Measurements from ENCODE around the gene CLCF1.

CLCF1 gene

GRCh38 chr11:67372993-67373647, at the start of gene CLCF1:
CLCF1 (minus strand) TSS chr11:67373598; CDS start chr11:67373539, 59 bp downstream.
- peak; percentile 9 to 11 for ATAC-seq

- no peak for ATAC-seq
Observed at GRCh38 chr11:67422891-67423290, 49.5 kb upstream of the CLCF1 start.

DNA sequence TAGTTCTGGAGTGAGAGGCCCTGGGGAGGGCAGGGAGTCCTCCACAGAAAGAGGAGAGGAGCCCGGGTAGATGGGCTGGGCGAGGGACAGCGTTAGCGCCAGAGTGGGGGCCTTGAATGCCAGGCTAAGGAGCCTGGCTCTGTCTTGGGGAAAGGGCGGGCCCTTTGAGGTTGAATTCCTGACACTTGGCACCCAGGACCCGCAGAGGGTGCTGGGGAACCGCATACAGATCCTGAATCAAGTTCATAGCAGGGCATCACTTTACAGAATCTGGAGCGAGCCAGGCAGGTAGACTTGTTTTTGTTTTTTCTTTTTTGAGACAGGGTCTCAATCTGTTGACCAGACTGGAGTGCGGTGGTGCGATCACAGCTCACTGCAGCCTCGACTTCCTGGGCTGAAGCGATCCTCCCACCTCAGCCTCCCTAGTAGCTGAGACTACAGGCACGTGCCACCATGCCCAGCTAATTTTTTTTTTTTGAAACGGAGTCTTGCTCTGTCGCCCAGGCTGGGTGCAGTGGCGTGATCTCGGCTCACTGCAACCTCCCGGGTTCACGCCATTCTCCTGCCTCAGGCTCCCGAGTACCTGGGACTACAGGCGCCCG, 48.1 kb upstream of the CLCF1 start:
- ATAC-seq: no peak

DNA sequence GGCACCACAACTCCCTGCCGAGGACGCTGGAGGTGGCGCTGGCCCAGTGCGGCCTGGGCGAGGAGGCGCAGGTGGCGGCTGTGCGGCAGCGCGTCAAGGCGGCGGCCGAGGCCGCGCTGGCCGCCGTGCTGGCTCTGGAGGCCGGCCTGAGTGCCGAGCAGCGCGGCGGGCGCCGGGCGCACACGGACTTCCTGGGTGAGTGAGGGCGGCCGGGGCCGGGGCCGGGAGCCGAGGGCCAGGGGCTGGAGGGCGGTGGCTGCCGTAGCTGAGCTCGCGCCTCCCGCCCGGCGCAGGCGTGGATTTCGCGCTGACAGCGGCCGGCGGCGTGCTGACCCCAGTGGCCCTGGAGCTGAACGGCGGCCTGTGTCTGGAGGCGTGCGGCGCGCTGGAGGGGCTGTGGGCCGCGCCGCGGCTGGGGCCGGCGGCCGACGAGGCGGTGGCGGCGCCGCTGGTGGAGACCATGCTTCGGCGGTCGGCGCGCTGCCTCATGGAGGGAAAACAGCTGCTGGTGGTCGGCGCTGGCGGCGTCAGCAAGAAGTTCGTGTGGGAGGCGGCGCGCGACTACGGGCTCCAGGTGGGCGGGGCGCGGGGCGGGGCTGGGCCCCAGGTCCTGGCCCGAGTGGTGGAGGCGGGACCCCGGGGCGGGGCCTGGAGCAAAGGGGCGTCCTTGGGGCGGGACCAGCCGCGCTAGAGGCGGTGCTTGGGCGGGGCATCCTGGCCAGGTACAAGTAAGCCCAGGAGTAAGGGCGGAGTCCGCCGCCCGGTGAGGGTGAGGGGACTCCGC, 47.4 kb upstream of the CLCF1 start:
- ATAC-seq: peak; percentile 90

DNA sequence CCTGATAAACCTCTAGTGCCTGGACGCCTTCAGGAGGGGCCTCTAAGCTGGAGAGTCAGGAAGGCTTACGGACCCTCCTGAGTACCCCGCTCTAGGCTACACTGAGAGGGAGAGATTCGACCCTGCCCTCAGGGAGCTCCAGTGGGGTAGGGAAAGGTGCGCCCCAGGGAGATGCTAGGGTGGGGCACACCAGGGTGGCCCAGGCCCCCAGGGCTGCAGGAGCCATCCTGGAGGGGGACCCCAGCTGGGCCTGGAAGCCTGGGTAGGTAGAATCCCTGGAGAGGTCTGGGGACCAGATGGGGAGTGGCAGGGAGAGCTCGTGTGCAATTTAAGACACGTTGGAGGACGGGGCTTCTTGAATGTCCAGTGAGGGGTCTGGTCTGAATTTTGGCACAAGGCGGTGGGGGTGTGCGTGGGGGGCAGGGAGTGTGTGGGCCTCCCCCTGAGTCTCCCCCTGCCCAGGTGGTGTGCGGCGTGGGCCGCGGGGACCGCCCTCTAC, 46.8 kb upstream of the CLCF1 start:
- no peak for ATAC-seq

GRCh38 chr11:67419325-67420049, 46.1 kb upstream of the CLCF1 start:
- no peak for ATAC-seq

GRCh38 chr11:67418476-67419281, 45.3 kb upstream of the CLCF1 start:
- no peak for ATAC-seq

GRCh38 chr11:67417425-67417824, 44.0 kb upstream of the CLCF1 start:
- no peak for ATAC-seq

DNA sequence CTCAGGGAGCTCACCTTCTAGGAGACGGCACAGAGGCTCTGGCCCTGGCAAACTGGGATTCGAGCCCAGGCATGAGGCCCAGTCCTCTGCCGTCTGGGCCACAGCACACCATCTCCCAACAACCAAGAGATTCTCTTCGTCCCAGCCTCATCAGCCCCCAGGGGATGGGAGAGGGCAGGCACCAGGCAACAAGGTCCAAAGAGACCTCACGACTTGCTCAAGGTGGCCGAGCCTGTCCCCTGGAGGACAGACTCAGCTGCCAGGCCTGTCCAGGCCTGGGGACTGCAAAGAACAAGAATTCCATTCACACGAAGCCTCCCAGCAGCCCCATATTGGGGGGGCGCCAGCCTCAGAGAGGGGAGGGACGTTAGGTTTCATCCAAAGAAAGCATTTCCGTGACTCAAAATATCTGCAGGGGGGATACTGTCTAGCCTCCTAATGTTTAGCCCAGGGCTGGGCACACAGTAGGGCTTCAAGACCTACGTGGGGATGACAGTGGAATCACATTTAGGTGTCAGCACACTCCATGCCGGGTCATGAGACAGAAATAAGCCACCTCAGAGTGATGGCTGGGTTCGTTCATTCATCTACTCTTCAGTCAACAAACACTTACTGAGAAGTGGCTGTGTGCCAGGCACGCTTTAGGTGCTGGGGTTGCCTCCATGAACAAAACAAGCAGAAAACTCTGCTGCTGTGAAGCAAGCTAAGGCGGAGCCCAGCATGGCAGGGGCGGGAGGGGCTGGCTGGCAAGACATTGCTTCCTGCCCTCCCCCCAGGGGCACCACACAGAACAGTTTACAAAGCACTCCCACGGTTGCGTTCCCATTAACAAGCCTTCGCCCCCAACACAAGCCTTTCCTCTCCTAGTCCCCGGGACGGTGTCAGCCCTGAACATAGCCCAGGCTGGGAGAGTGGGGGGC, 43.3 kb upstream of the CLCF1 start:
- no peak for ATAC-seq

GRCh38 chr11:67415501-67416304, 42.3 kb upstream of the CLCF1 start, which contains the start of gene CARNS1:
CARNS1 (plus strand) TSS chr11:67415678; CDS start chr11:67416200, 522 bp downstream.
- ATAC-seq: no peak

DNA sequence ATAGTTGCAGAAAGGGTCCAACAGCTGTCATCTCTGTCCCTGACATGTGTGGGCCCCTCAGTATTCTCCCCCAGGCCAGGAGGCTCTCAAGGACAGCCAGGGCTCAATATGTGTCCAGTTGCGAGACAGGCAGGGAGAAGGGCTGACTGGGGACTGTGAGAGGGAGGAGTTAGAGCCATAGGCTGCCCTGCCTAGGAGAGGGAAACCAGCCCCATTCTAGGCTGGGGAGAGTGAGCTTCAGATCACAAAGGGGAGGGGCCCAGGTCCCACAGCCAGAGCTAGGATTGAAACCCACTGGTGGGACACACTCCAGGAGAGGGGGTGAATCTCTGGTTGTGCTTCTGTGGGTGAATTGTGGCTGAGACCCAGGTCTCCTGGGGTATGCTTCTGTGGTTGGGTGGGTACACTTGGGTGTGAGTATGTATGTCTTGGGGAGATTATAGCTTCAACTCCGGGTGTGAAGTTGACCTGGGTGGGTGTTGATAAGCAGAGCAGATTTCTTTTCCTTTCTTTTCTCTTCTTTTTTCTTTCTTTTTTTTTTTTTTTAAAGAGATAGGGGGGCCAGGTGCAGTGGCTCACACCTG, 40.0 kb upstream of the CLCF1 start:
- no peak for ATAC-seq

DNA sequence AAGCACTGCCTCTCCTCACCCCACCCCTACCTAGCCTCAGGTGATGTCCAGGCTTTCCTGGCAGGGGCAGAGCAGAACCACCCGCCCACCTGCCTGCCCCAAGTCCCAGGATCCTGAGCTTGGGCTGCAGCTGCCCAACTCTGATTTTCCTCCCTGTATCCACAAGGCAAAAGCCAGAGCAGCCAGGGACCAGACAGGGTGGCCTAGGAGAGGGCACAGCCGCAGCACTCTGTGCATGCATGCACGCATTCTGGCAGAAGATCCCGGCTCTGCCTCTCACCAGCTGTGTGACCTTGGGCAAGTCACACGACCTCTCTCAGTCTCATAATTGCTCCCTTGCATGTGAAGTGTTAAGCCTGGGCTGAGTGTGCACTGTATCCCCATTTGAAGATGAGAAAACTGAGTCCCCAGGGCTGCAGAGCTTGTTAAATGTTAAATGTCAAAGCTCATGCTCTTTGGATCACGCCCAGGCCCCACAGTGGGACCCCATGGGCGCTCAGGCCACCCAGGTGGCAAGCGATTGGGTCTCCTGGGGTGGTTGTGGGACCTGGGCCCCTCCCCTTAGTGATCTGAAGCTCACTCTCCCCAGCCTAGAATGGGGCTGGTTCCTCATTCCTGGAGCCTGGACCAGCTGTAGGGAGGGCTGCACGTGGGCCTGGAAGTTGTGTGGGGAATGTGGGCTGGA, 39.2 kb upstream of the CLCF1 start:
- ATAC-seq: no peak

DNA sequence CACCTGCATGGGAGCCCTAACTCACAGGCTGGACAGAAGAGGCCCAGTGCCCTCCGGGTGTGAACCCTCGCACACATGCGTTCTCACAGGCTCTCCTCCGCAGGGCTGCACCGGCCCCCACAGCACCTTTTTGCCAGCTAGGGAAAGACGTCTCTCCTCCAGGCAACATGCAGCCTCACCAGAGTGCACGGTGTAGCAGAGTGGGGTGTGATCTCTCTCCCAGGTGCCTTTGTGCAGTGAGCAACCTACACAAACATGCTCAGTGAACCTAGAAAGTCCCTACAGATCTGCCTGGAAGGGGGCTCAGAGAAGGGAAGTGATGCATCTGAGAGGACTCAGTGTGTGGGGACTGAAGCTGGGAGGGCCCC, 38.4 kb upstream of the CLCF1 start:
- no peak for ATAC-seq

- ATAC-seq: no peak
Observed at GRCh38 chr11:67410984-67411784, 37.8 kb upstream of the CLCF1 start.

- no peak for ATAC-seq
Observed at GRCh38 chr11:67410369-67410831, 37.0 kb upstream of the CLCF1 start.

- ATAC-seq: no peak
Observed at GRCh38 chr11:67409781-67410368, 36.5 kb upstream of the CLCF1 start.

DNA sequence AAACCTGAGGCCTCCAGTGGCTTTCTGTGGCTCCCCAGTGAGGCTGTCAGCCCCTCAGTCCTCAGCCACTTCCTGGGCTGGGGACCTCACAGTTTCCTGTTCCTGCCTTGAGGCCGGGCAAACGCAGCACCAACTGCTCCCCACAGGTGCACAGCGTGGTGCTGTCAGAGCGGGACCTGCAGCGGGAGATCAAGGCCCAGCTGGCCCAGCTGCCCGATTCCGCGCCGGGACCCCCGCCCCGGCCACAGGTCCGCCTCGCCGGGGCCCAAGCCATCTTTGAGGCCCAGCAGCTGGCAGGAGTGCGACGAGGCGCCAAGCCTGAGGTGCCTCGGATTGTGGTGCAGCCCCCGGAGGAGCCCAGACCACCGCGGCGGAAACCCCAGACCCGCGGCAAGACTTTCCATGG, 35.9 kb upstream of the CLCF1 start:
- ATAC-seq: peak; percentile 67
